A673 (cell line): ENCODE results near the gene TBX20. TPM values are rescaled to one million over a fixed set of nuclear protein-coding genes. Genes with fewer than 3 reads are reported as not detected.
"Not testable (repeated sequence)": the region's sequence is repeated elsewhere in the genome, so short reads cannot be mapped to it uniquely, and the experiment has no call there.

Experiments used
- BruUV-seq: library from RNA; stranded (reverse); fragments of 400-500 nt; replicated peaks from 2 replicates; lab custom pipeline; 2021; lab: Mats Ljungman, UMichigan
- CTCF ChIA-PET: fragments of 300-600 bp; sonication (Branson Sonifier 250); formaldehyde crosslinking; loops from one replicate; lab custom pipeline; 2022; ENCODE audit warnings: antibody characterized with exemption; lab: Charles Lee
- POLR2A ChIA-PET: fragments of 300-600 bp; sonication (Branson Sonifier 250); formaldehyde crosslinking; loops from one replicate; lab custom pipeline; 2022; ENCODE audit warnings: antibody characterized with exemption; ENCODE audit not compliant: low non-redundant PET; lab: Charles Lee
- DNase-seq: peaks from one replicate; pipeline ENCODE4 v3.0.0-alpha.2; 2015; ENCODE audit warnings: low spot score
- H3K27ac ChIP-seq: fragments of 200-600 bp; sonication (generic); 2 replicates; pipeline ENCODE4 v1.5.1; 2016; ENCODE audit warnings: mixed run types, low read depth, mild to moderate bottlenecking, mixed read lengths, antibody characterized with exemption, low read length; ENCODE audit not compliant: poor library complexity, severe bottlenecking
- H3K27me3 ChIP-seq: fragments of 200-600 bp; sonication (generic); replicated peaks from 2 replicates; pipeline ENCODE4 v1.6.1; 2017; ENCODE audit warnings: mixed run types, low read depth, mild to moderate bottlenecking, mixed read lengths, antibody characterized with exemption, low read length; ENCODE audit not compliant: insufficient read depth, poor library complexity
- H3K36me3 ChIP-seq: fragments of 200-600 bp; sonication (generic); 2 replicates; pipeline ENCODE4 v1.6.1; 2016; ENCODE audit warnings: mixed run types, mild to moderate bottlenecking, mixed read lengths, antibody characterized with exemption, low read length; ENCODE audit not compliant: insufficient read depth, poor library complexity, severe bottlenecking
- H3K4me1 ChIP-seq: fragments of 200-600 bp; sonication (generic); 2 replicates; pipeline ENCODE4 v1.6.1; 2017; ENCODE audit warnings: mixed run types, mild to moderate bottlenecking, mixed read lengths, antibody characterized with exemption, low read length; ENCODE audit not compliant: insufficient read depth, poor library complexity, severe bottlenecking
- H3K4me3 ChIP-seq: fragments of 200-600 bp; sonication (generic); 2 replicates; pipeline ENCODE4 v1.5.1; 2016; ENCODE audit warnings: low read depth, mixed run types, mild to moderate bottlenecking, mixed read lengths, low read length; ENCODE audit not compliant: poor library complexity, severe bottlenecking
- H3K9me3 ChIP-seq: fragments of 200-600 bp; sonication (generic); 2 replicates; pipeline ENCODE4 v1.6.1; 2016; ENCODE audit warnings: mixed run types, low read depth, mild to moderate bottlenecking, mixed read lengths, antibody characterized with exemption, low read length; ENCODE audit not compliant: poor library complexity, severe bottlenecking
- intact Hi-C: fragments of 100-400 bp; cut with micrococcal nuclease; formaldehyde crosslinking; loops from one replicate; pipeline ENCODE4 v1.10.0; 2022; ENCODE audit not compliant: unreplicated experiment
- total RNA-seq: library from RNA; stranded (reverse); gene quantifications from 2 replicates; pipeline ENCODE4 v1.2.3, GENCODE V29; 2021

The TBX20 gene
- total RNA-seq, 1 experiment from 2014 or later, result 1.8 TPM

- BruUV-seq, H3K4me1 ChIP-seq, DNase-seq, POLR2A ChIA-PET, H3K27ac ChIP-seq, H3K9me3 ChIP-seq, H3K36me3 ChIP-seq, CTCF ChIA-PET: not testable (repeated sequence)
- Histone ChIP-seq H3K4me3 (peak overlapping the region; percentile 48), H3K27me3 (peaks cover 24% of the 10 kb centered on the region)
- intact Hi-C loops, result loop anchor here (5.0 kb wide), 2 partner anchors 337 to 352 kb away; no protein-coding TSS in a partner anchor
Measured at GRCh38 chr7:35184961-35185360, 68.9 kb downstream of the TBX20 start.

GRCh38 chr7:35183873-35184503 is 69.9 kb downstream of the TBX20 start:
- BruUV-seq, intact Hi-C loops, POLR2A ChIA-PET, H3K4me1 ChIP-seq, CTCF ChIA-PET, H3K4me3 ChIP-seq, H3K27ac ChIP-seq, DNase-seq, H3K36me3 ChIP-seq, H3K9me3 ChIP-seq: not testable (repeated sequence)
- peaks cover 24% of the 10 kb centered on the region for H3K27me3 ChIP-seq

- H3K27ac ChIP-seq, DNase-seq, H3K4me1 ChIP-seq, intact Hi-C loops, CTCF ChIA-PET, H3K4me3 ChIP-seq, BruUV-seq, H3K9me3 ChIP-seq, POLR2A ChIA-PET, H3K36me3 ChIP-seq: not testable (repeated sequence)
- peaks cover 10% of the 10 kb centered on the region for H3K27me3 ChIP-seq
Measured at GRCh38 chr7:35180665-35181064, 73.2 kb downstream of the TBX20 start.

- H3K4me1 ChIP-seq, H3K4me3 ChIP-seq, H3K27me3 ChIP-seq, H3K36me3 ChIP-seq, intact Hi-C loops, CTCF ChIA-PET, H3K27ac ChIP-seq, DNase-seq, BruUV-seq, POLR2A ChIA-PET, H3K9me3 ChIP-seq: not testable (repeated sequence)
Measured at GRCh38 chr7:35173176-35173575, 80.7 kb downstream of the TBX20 start.

- H3K27ac ChIP-seq, DNase-seq, BruUV-seq, POLR2A ChIA-PET, H3K36me3 ChIP-seq, H3K27me3 ChIP-seq, H3K9me3 ChIP-seq, intact Hi-C loops, CTCF ChIA-PET, H3K4me3 ChIP-seq, H3K4me1 ChIP-seq: not testable (repeated sequence)
Measured at GRCh38 chr7:35172131-35172530, 81.8 kb downstream of the TBX20 start.

GRCh38 chr7:35167658-35168057 is 86.2 kb downstream of the TBX20 start:
- CTCF ChIA-PET, BruUV-seq, H3K27ac ChIP-seq, intact Hi-C loops, H3K9me3 ChIP-seq, H3K36me3 ChIP-seq, DNase-seq, POLR2A ChIA-PET, H3K4me3 ChIP-seq, H3K4me1 ChIP-seq, H3K27me3 ChIP-seq: not testable (repeated sequence)

GRCh38 chr7:35167158-35167557 is 86.7 kb downstream of the TBX20 start:
- intact Hi-C loops, H3K27ac ChIP-seq, H3K4me1 ChIP-seq, BruUV-seq, POLR2A ChIA-PET, H3K4me3 ChIP-seq, H3K36me3 ChIP-seq, CTCF ChIA-PET, H3K27me3 ChIP-seq, DNase-seq, H3K9me3 ChIP-seq: not testable (repeated sequence)
